GM21381 (cell line): ENCODE measurements around the gene VENTX.

ENCODE experiments used
- ATAC-seq: cut with Tn5 transposase; IDR thresholded peaks from one replicate; pipeline ENCODE4 v1.9.1; 2021; ENCODE audit warnings: mild to moderate bottlenecking, moderate library complexity; ENCODE audit not compliant: unreplicated experiment

Gene VENTX, protein sequence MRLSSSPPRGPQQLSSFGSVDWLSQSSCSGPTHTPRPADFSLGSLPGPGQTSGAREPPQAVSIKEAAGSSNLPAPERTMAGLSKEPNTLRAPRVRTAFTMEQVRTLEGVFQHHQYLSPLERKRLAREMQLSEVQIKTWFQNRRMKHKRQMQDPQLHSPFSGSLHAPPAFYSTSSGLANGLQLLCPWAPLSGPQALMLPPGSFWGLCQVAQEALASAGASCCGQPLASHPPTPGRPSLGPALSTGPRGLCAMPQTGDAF

DNA sequence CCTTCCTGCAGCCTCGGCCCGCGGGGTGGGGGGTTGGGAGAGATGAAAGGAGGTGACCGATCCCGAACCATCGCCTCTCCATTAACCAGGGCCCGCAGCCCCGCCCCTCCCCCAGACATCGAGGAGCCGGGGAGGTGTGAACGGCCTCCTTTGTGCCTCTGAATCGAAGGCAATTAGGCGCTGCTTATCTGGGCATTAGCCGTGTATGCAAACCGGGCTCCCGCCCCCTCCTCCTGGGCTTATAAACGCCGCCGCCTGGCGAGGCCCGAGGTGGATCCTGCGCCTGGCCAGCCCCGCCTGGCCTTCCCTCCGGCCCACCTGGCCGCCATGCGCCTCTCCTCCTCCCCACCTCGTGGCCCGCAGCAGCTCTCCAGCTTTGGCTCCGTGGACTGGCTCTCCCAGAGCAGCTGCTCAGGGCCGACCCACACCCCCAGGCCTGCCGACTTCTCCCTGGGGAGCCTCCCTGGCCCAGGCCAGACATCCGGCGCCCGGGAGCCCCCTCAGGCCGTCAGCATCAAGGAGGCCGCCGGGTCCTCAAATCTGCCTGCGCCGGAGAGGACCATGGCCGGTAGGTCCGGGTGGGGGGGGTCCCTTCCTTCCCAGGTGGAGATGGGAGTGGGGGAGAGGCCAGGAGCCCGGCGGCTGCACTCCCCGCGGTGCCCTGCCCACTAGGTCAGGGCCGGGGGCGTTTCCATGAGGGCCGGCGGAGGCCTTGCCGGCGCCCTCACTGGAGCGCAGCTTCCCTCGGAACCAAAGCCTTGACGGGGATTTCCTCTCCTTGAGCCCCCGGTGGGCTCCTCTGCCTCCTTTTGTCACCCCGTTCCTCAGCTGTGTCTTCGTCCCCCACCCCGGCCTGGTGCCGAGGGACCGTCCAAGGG lies at the start of gene VENTX:
TSS of gene VENTX (plus strand) at position 268 of the 878 bp plus-strand sequence. CDS start at position 328, 60 bp downstream.
- no peak for ATAC-seq

- no peak for ATAC-seq
Measured at GRCh38 chr10:133187906-133188681, 49.6 kb upstream of the VENTX start.

DNA sequence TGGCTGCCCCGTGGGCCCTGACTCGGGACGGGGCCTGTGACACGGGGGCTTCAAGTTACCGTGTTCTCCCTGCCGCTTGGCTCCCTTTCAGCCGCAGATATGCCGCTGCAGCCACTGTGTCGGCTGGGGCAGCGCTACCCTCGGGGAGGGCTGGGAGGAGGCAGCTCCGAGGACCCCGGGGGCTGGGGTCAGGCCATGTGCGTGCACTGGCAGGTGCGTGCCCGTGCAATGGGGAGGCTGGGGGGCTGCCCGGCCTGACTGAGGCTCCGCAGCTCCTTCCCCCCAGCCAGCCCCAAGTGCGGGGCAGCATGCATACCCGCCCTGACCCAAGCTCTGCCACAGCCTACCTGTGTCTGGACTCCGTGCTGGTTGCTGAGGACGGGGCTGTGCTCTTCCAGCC lies 48.4 kb upstream of the VENTX start:
- no peak for ATAC-seq

DNA sequence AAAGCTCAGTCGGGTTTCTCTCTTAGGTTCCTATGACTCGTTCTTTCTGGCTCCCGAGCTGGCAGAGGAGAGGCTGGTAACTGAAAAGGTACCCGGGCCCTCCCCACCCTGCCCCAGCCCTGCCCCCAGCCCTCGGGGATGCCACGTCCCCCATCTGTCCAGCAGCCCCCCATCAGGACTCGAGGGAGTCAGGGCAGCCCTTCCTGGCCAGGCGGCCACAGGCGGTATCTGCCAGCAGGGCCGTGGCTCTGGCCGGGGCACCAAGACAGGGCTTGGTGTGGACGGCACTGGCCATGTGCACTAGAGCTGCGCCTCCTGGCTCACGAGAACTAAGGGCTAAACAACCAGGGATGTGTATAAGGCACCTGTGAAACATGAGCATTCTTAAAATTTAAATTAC lies 47.9 kb upstream of the VENTX start:
- ATAC-seq: no peak

- no peak for ATAC-seq
Measured at GRCh38 chr10:133190225-133190624, 47.4 kb upstream of the VENTX start.

DNA sequence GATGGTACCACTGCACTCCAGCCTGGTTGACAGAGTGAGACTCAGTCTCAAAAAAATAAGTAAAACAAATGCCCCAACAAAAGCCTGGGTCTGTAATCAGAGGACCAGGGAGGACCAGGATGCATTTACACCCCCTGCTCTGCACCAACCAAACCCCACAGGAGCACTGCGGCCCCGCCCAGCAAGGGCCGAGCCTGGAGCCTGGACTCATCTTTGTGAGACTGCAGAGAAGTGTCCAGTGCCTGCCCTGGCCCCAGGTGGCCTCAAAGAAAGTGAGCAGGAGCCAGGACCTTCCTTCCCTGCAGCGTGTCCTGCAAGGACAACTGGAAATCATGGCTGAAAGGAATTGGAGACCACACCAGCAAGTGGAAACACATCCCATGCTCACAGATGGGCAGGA lies 46.0 kb upstream of the VENTX start:
- no peak for ATAC-seq

DNA sequence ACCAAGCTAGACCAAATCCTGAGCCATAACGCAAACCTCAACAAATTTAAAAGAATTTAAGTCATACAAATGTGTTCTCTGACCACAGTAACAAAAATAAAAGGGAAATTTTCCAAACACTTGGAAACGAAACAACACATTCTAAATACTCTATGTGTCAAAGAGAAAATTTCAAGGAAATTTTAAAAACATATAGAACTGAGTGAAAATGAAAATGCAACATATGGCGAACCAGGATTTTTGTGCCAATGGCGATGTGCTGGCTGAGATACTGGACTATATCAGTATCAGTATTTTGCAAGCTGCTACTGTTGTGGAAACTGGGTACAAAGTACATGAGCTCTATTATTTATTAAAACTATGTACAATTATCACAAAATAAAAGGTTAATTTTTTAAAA lies 43.5 kb upstream of the VENTX start:
- ATAC-seq: no peak

DNA sequence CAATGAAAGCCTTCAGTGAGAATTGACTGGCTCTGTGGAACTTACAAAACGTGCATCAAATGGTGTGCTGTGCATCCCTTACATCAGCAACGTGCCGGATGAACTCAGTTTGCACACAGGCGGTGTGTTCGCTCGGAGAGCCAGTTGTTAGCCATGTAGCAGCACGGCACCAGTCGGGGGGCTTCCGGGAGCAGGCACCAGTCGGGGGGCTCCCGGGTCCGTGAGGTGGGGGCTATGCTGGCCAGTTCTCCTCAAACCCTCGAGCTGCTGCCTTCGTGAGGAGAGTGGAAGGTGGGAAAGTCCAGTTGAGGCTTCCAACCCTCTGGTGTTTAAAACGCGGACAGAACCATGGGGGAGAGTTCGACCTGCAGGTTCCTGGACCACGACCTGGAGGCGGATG lies 42.6 kb upstream of the VENTX start:
- no peak for ATAC-seq

GRCh38 chr10:133195611-133196010 lies 42.0 kb upstream of the VENTX start:
- no peak for ATAC-seq

DNA sequence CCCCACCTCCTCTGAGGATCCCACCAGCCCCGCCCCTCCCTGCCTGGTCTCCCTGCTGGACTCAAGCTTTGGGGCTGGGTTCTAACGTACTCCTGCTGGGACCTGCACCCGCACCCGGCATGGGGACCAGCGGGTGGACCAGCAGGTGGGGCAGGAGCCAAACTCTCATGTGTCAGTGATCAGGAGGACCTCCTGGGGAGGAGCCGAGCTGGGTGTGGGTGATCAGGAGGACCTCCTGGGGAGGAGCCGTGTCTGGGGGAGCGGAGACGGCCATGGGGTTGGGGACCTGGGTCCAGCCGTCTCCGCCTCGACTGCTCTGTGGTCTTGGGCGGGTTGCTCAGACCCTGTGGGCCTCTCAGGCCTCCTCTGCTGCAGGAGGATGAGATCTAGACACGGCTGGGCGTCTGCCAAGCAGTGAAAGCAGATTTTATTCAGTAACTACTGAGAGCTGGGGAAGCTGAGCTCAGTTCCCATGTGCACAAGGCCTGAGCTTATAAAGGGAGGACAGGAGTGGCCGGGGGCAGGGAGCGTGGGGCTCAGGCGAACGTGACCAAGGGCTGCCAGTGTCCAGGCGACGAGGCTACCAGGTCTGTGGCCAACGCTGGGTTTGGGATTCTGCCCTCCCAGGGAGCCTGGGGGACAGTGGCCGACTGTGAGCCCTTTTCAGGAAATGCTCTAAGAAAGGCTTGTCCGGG lies 41.3 kb upstream of the VENTX start:
- ATAC-seq: no peak

- ATAC-seq: no peak
Measured at GRCh38 chr10:133196936-133197758, 40.5 kb upstream of the VENTX start.

DNA sequence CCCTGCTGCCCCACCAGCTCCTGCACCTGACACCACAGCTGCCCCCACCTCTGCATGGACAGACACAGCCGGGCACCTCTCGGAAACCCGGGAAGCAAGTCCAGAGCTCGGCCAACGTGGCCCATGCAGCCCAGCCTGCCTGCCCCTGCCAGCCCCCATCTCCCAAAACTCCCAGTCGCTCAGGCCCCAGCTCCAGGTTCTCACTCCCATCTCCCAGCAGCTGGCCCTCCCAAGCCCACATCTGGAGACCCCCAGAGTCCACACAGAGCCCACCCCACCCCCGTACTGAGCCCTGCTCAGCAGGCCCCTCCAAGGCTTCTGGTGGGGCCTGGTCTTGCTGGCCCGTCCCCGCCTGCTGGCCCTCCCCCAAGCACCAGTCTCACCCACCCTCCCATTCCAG lies 39.9 kb upstream of the VENTX start:
- ATAC-seq: no peak

DNA sequence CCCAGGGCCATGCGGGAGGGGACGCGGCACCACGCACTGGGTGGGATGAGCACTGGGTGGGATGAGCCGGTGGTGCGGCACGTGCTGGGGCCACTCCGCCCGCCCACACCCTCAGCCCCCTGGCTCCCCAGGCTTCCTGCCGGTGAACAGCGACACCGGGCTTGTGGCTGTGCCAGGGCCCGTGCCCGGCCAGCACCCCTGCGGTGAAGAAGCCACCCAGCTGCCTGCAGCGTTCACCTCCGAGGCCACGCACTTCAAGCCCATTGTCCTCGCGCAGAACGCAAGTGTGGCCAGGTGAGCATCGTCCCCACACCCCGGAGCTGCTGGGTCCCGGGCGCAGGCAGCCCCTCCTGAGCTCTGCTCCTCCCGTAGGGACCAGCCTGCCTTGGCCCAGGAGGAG lies 39.4 kb upstream of the VENTX start:
- no peak for ATAC-seq

GRCh38 chr10:133198621-133199487 lies 38.8 kb upstream of the VENTX start:
- no peak for ATAC-seq

DNA sequence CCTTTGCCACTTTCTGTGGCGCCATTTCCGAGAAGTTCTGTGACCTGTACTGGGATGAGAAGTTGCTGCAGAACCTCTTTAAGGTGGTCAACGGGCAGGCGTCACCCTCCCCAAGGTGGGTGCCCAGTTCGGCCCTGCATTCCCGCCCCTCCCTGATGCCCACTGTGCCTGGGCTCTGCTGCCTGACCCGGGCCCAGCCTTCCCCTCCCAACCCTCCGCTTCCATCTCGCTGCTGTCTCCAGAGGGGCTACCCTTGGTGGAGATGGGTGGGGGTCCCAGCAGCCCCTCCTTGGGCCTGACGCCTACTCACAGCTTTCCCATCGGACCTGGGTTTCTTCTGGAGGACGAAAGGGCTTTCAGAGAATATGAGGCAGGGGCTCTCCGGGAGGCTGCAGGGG lies 38.2 kb upstream of the VENTX start:
- ATAC-seq: no peak

DNA sequence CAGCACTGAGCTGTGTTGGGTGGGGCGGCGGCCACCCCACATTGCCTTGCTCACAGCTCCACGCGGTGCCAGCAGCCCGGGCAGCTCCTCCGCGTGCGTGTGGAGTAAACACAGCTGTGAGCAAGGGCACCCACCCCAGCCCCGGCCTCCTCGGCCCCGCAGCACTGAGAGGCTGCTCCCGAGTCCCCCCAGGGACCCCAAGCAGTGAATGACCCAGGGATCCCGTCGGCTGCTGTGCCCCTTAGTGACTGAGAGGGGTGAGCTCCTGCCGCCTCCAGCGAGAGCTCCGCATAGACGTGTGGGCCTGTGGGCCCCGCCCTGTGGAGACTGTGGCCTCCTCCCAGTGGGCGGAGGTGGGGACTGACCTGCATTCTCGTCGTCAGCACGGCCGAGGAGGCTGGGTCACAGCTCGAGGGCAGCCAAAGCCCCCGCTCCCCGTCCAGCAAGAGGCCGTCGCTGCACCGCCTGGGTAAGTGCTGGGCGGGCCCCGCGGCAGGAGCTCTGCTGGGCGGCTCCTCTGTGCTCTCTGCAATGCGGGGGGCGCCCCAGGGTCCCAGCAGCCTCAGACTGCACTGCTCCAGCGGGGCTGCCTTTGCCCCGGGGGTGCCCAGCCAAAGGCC lies 37.6 kb upstream of the VENTX start:
- no peak for ATAC-seq

GRCh38 chr10:133200621-133201031 lies 37.0 kb upstream of the VENTX start:
- no peak for ATAC-seq

GRCh38 chr10:133201151-133201947 lies 36.3 kb upstream of the VENTX start:
- ATAC-seq: no peak
